Muscle of back (tissue), 11 donors: Measurements from ENCODE around the gene THAP4. TPM values are rescaled to one million over a fixed set of nuclear protein-coding genes. Genes with fewer than 3 reads are reported as not detected.

ENCODE experiments used
- DNase-seq, 3 donors: peaks; one replicate each; pipeline versions ENCODE4 v3.0.0 to v3.0.0-alpha.2; 2013
- polyA plus RNA-seq, 10 donors: library from polyadenylated mRNA; unstranded; fragments of 120-200 nt; gene quantifications; one replicate each; pipeline ENCODE4 v1.2.1, GENCODE V29; 2013; ENCODE audit not compliant: insufficient read length in 10 of 10

THAP4 gene
- polyA plus RNA-seq, 10 donors = 36.7 to 43.5 (median 39.1) TPM

DNA sequence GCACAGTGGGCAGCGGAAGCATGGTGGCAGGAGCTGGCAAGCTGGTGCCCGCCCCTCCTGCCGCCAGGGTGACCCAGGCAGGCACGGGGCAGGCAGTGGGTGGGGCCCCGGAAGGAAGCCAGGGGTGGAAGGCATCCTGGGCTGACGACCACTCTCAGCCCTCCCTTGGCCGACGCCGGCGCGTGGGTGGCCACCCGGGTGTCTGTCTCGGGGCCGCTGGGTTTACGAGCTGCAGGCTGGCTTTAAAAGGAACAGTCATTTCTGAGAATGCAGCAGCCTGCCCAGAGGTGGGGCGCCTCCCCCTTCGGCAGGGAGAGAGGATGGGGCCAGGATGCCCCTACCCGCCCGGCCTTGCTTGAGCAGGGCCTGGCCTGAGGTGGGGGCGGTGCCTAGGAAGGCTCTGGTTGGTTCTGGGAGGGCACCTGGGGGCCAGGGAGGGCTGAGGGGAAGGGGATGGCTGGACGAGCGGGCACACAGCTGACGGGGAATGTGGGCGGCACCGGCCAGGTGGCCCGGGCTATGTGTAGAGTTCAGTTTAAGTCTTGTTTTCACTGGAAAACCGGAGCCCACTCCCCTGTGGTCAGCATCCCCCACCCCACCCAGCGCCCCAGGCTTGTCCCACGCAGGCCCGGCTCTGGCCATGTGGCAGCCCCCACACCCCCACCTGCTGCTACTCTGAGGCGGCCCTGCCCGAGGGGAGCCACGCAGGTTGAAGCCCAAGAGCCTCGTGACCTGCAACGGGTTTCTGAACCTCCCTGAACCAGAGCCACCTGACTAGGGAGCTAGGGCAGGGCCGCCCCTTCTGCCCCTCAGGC lies 72.2 kb downstream of the THAP4 start:
- no peak for DNase-seq

DNA sequence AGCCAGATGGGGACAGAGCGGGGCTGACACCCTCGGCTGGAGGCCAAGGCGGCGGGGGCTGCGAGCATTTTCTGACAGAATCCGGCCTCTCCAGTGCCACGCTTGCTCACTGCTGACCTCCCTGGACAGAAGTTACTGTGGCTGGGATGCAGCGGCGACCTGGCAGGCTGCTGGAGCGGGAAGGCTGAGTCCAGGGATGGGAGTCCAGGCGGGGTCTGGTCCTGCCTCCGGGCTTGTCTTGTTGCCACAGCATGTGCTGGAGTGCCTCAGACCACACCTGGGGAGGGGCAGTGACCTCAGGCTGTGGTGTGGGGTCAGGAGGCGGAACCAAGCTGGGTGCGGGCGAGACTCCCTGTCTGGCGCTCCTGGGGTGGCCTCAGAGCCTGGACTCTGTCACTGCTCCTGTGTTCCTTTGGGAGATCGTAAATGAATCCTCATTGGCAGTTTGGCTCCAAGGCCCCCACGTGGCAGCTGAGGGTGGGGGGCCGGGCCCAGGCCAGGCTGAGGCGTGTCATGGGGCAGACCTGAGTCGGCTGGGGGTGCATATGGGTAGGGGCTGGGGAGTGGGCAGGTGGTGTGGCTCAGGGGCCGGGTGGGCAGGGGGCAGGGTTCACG lies 72.9 kb downstream of the THAP4 start:
- DNase-seq = no peak

DNA sequence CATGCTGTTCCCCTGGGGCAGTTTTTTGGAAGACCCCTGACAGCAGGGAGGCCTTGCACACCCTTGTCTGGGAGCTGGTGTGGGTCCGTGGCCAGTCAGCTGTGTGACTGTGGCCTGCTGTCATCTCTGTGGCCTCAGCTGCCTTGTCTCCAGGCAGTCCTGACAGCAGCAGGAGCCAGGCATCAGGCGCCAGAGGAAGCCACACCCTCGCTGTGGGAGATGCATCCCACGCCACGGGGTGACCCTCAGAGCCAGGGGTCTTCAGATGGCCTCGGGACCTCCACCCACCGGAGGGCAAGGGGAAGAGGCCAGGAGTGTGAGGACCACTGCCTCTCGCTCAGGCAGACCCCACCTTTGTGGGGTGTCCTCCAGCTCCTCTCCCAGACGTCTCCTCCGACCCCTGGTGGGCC lies 73.4 kb downstream of the THAP4 start:
- no peak for DNase-seq

DNA sequence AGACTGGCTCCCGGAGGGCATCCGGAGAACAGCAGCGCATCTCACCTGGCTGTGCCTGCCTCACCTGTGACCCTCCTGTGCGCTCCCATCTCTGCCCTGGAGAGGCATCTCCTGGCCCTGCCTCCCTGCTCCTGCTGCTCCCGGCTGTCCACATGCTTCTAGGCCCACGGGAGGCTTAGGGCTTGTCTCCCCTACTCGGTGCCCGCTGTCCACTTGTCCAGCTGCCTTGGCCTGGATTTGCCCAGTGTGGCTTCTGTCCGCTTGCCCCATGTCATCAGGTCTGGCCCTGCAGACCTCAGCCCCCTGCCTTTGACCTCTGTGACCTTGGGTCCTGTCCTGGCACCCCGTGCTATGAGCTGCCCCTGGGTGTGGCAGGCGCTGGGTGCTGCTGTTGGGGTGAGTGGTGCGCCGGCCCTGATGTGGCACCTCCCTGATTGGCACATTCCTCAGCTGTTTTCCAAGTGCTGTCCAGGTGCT lies 73.9 kb downstream of the THAP4 start:
- DNase-seq = no peak

DNA sequence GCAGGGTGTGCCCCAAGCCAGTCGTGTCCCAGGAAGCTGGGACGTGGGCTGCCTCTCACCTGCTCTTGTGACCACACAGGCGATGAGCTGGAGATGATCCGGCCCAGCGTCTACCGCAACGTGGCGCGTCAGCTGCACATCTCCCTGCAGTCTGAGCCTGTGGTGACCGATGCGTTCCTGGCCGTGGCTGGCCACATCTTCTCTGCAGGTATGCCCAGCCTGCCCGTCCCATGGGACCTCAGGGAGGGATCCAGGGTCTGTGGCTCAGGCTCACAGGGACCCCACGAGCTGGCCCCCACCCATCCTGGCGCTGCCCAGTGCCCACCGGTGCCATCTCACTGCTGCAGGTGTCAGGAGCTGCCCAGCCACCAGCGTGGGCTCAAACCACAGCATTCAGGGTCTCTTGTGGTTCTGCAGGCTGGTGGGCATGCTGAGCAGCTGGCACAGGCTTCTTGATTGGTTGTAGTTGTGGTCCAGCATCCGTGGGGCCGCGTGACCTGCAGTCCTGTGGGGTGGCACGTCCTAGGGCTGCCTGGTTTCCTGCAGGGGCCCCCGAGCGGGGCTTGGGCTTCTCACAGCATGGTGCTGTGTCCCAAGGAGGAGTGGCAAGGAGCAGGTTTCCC lies 74.6 kb downstream of the THAP4 start:
- DNase-seq = no peak

DNA sequence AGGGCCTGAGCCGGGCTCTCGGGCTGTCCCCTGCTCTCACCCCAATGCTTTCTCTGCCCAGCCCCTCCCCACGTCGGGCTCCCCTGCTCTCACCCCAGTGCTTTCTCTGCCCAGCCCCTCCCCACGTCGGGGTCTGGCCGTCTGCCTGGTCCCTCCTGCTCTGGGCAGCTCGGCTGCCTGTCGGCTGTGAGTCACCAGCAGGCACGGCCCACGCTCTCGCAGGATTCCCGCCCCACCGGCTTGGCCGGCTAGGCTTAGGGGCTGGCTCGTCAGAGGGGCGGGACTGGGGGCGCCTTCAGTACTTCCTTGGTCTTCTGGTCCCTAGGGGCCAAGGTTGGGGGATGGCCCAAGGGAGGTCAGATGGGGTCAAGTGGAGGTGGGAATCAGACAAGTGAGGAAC lies 75.1 kb downstream of the THAP4 start:
- peak in 2 of 3 donors; percentile 61 to 74 for DNase-seq

DNA sequence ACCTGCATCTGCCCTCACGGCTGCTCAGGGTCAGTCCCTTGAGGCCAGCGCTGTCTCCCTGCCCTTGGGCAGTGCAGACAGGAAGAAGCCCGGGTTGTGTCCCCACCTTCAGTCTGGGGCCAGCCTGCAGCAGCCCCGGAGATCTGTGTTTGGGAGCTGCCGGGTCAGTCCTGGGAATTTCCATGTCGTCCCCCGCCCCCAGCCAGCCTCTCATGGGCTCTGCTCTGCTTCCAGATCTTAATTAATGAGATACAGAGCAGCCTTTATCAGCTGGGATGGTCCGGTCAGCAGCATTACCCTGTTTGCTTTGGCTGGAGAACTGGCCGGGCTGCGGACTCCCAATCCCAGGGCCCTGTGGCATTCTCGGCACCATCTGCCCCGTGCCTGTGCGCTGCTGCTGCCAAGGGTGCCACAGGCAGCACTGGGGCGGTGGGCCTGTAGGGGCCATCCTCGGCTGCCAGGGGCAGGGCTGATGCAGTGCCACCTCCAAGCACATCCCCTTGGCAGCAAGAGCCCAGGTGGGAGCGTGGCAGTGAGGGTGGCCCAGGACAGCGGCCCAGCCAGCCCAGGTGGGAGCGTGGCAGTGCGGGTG lies 76.0 kb downstream of the THAP4 start:
- DNase-seq = no peak

DNA sequence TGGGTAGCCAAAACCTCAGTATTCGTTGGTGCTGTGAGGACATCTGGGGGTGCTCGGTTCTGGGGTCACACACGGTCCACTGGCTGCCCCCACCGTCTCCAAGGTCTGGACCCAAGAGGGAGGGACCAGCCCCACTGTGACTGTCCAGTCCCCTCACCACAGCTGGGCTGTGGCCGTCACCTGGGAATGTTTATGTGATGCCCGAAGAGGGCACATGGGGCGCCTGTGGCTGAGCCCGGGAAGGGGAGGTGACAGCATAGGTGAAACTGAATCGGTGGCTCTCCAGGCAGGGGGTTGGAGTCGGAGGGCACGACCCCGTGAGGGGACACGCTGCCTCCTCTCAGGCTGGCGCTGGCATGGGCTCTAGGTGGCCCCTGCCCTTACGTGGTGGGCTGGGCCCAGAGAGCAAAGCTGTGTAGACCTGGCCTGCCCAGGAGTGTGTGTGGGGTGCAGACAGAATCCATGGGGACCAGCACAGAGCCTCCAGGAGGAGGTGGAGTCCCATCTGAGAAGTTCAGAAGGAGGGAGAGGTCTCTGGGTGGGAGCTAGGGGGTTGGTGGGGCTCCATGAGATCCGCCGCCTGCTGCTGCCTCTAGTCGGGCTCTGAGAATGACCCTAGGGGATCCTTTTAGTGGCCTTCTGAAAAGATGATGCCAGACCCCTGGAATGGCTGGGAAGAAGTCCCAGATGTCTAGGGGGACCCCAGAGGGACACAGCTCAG lies 76.6 kb downstream of the THAP4 start:
- DNase-seq = no peak

DNA sequence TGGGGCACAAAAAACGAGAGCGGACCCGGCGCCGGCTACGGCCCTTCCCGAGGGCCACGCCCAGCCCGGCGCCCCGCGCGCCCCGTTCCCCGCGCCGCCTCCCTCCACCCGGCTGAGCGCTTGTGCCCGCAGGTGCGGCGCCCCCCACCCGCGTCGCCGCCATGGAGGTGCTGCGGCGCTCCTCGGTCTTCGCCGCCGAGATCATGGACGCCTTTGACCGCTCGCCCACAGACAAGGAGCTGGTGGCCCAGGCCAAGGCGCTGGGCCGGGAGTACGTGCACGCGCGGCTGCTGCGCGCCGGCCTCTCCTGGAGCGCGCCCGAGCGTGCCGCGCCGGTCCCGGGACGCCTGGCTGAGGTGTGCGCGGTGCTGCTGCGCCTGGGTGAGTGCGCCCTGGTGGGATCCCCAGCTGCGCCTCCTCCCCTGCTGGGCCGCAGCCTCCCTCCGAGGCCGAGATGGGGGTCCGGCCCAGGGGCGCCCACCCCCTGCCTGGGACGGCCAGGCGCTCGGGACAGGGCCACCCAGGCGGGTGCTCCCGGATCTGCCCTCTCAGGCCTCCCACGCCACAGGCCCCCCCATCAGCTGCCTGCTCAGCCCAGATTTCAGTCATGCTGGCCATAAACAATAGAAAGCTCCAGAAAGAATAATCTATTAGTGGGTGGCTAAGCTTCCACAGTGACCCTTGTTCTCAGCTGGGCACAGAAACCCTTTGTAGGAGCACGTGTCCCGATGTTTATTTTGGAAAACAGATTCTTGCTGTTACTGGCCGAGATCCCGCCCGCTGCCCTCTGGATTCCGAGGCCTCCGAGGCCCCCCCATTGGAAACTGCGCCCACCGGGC lies 77.4 kb downstream of the THAP4 start:
- peak in 2 of 3 donors; percentile 47 to 74 for DNase-seq

DNA sequence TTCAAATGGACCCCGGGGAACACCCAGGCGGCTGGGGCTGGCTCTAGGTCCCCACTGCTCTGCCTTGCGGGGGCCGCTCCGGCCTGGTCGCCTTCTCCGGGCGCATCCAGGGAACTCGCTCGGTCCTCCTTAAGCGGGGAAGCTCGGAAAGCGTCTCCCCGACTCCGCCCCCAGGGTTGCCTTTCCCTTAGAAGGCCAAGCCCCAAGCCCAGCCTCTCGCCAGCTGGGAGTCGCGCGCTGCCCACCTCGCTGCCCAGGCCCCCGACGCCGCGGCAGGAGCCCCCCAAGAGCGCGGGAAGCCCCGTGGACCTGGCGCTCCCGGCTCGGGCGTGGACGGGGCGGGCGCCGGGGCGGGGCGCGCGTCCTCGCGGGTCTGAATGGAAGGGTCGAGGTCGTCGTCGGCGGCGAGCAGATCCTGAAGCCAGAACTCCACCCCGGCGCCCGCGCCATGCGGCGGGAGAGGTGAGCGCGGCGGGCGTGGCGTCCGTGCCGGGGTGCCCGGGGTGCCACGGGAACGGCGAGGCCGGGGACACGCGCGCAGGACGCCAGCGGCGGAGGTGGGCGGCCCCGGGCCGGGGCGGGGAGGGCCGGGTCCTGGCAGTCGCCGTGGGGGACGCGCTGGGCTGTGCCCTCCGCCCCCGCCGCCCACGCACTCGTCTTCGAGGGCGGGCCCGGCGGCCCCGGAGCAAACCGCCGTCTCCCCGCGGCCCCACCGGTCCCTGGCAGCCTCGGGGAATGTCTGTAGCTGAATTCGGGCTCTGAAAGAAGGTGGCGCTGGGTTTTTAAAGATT lies 78.2 kb downstream of the THAP4 start, which contains the start of gene BOK:
Gene BOK, plus strand, starts transcription at position 214 of the 791 bp plus-strand sequence. CDS start 739 bp downstream, outside the sequence.
- DNase-seq = peak; percentile 74 to 86 (median 74)

DNA sequence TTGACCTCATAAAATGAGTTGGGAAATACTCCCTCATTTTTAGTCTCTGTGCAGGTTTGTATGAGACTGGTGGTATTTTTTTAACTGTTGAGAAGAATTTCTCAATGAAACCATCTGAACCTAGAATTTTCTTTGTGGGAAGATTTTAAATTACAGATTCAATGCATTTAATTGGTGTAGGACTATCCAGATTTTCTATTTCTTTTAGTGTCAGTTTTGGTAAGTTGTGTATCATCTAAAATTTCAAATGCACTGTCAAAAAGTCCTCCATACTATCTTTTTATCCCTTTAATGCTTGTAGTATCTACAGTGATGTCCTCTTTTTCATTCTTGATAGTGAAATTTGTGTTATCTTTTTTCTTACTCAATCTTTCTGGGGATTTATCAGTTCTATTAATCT lies 80.2 kb downstream of the THAP4 start:
- no peak for DNase-seq

DNA sequence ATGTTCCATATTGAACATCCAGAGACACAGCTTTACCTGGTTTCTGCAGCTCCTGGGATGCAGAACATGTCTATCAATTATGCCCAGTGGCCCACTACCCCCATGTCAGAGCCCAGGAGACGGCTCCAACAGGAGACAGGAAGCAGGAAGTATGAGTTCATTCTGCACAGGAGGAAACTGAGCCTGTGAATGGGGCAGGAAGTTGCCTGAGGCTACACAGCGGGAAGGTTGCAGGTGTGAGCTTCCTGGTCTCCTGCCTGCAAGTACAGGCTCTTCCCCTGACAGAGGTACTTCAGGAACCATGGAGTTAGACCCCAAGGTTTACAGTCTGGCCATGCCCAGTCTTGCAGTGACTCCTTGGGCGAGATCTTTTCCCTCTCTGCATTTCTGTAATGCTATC lies 81.2 kb downstream of the THAP4 start:
- no peak for DNase-seq

DNA sequence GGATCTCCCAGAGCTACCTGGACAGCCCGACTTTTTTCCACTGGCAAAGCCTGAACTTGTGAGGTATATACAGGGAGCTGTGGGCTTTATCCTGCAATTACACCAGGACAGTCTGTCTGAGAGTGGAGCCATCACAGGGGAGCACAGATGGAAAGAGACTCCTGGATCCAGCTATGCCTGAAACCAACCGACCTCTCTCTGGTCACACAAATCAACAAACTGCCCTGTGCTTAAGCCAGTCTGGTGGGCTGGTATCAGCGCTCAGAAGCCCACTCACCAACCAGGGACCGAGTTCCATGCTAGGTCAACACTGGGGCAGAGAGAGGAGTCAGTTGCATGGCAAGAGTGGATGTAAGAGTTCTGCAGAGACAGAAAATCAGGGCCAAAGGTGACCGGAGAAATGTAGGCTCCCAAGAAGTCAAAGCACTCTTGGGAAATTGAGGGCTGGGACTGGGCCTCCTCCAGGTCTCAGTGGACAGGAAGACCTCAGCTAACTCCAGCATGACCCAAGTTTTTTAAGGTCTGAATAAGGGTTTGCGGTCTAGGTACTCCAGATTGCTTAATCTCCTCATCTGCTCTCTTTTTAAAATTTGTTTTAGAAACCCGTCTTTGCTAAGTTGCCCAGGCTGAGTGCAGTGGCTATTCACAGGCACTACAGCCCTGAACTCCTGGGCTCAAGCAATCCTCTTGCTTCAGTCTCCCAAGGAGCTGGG lies 82.2 kb downstream of the THAP4 start:
- no peak for DNase-seq

DNA sequence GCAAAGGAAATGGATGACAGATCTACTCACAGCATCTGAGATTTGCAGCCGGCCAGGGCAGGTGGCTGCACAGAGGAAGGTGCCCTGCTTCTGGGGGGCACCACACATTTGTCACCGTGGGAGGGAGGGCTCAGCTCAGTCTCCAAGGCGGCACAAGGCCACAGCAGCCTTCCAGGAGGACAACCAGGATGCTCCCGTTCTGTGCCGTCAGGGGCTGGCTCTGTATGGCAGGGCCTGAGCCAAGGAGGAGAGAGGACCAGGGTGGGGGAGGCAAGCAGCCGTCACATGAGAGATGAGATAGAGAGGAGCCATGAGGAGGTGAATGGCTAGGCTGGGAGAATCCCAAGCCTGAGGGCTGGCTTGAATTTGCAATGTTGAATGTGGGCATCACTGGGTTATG lies 83.0 kb downstream of the THAP4 start:
- no peak for DNase-seq

DNA sequence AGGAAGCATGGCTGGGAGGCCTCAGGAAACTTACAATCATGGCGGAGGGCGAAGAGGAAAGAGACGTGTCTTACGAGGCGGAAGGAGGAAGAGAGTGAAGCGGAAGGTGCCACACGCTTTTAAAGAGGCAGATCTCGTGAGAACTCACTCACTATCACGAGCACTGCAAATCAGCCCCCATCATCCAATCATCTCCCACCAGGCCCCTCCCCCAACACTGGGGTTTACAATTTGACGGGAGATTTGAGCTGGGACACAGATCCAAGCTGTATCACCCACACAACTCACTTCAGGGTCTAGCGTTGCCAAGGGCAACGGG lies 83.5 kb downstream of the THAP4 start:
- no peak for DNase-seq

DNA sequence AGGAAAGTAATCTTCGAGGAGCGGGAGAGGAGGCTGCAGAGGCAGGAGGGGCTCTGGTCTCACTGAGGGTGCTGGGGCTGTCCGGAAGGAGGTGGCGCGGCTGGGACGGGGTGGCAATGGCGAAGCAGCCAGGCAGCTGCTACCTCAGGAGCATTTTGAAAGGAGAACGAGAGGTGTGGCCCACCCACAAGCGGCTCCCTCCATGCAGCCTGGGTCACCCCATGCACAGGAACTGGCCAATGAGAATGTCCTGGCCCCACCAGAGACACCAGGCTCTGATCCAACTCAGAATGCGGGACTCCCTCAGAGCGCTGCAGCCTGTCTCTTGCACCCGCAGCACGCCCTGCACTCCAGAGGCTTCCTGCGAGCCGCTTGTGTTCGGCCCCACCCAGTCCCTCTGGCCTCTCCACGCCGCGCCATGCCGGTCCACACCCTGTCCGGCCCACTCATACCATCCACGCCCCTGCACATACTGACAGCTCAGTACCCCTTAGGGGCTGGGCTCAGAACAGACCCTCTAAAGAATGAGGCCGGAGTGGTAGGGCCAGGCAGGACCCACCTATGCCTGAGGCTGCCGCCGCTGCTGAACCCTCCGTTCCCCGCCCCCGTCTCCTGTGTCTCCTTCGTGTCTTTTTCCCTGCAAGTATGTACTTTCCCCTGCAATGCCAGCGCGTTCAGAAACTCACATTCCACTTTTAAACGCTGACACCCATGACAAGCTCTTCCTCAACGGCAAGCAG lies 84.8 kb downstream of the THAP4 start:
- DNase-seq = no peak

DNA sequence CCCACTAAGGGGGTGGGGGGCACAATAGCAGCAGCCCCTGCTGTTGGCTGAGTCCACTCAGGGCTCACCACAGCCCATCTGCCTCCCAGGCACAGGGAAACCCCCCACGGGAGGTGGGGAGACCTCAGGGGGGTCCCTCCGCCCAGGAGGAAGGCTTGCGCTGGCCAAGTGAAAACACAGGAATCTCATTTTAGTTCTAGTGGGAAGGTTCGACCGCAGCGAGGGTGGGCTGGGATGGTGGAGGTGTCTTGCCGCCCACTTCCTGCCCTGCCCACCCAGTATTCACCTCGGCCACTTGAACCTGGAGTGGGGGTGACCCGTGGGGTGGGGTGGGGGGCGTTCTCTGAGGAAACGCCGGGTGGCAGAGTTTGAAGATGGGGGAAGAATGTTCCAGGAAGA lies 85.4 kb downstream of the THAP4 start:
- no peak for DNase-seq
